Liver (tissue), 3 donors: Measurements from ENCODE around the gene ECE1.

Experiments
- FOXA1 ChIP-seq: IDR thresholded peaks from 2 replicates; pipeline ENCODE4 v1.6.1; 2016; ENCODE audit warnings: antibody characterized with exemption
- GABPA ChIP-seq, 2 donors: IDR thresholded peaks in 1 of 2; conservative IDR thresholded peaks in 1 of 2; 2 replicates each; pipeline ENCODE4 v1.6.1; 2016; ENCODE audit warnings: antibody characterized with exemption in 2 of 2, mild to moderate bottlenecking in 1 of 2, moderate library complexity in 1 of 2
- NR2F2 ChIP-seq: IDR thresholded peaks from 2 replicates; pipeline ENCODE4 v1.6.1; 2016; ENCODE audit warnings: antibody characterized with exemption
- RXRA ChIP-seq, 2 donors: IDR thresholded peaks; 2 replicates each; pipeline ENCODE4 v1.6.1; 2017 to 2018; ENCODE audit warnings: antibody characterized with exemption in 2 of 2, mild to moderate bottlenecking in 1 of 2
- TAF1 ChIP-seq: conservative IDR thresholded peaks from 2 replicates; pipeline ENCODE4 v1.6.1; 2016; ENCODE audit warnings: antibody characterized with exemption, mild to moderate bottlenecking
- TF ChIP-seq, protein P1 (sequence below): fragments of 150-350 bp; IDR thresholded peaks from 2 replicates; pipeline ENCODE4 v1.5.1; 2017; ENCODE audit warnings: improper control_type of control experiment, low read depth, low read length; ENCODE audit not compliant: missing input control
- TF ChIP-seq, protein P2 (sequence below): IDR thresholded peaks from 2 replicates; pipeline ENCODE4 v1.6.1; 2016; ENCODE audit warnings: antibody characterized with exemption, mild to moderate bottlenecking
- TF ChIP-seq, protein P3 (sequence below): IDR thresholded peaks from 2 replicates; pipeline ENCODE4 v1.6.1; 2016; ENCODE audit warnings: antibody characterized with exemption
- TF ChIP-seq, protein P4 (sequence below): IDR thresholded peaks from 2 replicates; pipeline ENCODE4 v1.6.1; 2016; ENCODE audit warnings: antibody characterized with exemption
- donor health status: healthy.
- donor health status: healthy.

DNA sequence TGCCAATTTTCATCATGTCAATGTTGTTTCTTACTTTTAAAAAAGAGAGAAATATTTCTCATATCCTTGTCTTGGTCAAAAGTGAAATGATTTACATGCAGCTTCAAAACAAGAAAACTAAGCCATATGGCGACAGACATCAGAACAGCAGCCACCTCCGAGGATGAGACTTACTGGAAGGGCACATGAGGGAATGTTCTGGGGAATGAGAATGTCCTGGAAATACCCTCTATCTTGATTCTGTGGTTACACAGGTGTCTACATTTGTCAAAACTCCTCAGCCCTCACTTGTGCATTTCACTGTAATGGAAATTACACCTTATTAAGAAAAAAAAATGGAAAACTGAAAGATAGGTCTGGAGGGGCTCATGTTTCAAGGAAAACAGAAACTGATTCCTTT, 14.2 kb upstream of the ECE1 start:
- TF ChIP-seq, protein P1, sequence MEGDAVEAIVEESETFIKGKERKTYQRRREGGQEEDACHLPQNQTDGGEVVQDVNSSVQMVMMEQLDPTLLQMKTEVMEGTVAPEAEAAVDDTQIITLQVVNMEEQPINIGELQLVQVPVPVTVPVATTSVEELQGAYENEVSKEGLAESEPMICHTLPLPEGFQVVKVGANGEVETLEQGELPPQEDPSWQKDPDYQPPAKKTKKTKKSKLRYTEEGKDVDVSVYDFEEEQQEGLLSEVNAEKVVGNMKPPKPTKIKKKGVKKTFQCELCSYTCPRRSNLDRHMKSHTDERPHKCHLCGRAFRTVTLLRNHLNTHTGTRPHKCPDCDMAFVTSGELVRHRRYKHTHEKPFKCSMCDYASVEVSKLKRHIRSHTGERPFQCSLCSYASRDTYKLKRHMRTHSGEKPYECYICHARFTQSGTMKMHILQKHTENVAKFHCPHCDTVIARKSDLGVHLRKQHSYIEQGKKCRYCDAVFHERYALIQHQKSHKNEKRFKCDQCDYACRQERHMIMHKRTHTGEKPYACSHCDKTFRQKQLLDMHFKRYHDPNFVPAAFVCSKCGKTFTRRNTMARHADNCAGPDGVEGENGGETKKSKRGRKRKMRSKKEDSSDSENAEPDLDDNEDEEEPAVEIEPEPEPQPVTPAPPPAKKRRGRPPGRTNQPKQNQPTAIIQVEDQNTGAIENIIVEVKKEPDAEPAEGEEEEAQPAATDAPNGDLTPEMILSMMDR = no peak
- no peak for TF ChIP-seq NR2F2
- TF ChIP-seq, protein P2, sequence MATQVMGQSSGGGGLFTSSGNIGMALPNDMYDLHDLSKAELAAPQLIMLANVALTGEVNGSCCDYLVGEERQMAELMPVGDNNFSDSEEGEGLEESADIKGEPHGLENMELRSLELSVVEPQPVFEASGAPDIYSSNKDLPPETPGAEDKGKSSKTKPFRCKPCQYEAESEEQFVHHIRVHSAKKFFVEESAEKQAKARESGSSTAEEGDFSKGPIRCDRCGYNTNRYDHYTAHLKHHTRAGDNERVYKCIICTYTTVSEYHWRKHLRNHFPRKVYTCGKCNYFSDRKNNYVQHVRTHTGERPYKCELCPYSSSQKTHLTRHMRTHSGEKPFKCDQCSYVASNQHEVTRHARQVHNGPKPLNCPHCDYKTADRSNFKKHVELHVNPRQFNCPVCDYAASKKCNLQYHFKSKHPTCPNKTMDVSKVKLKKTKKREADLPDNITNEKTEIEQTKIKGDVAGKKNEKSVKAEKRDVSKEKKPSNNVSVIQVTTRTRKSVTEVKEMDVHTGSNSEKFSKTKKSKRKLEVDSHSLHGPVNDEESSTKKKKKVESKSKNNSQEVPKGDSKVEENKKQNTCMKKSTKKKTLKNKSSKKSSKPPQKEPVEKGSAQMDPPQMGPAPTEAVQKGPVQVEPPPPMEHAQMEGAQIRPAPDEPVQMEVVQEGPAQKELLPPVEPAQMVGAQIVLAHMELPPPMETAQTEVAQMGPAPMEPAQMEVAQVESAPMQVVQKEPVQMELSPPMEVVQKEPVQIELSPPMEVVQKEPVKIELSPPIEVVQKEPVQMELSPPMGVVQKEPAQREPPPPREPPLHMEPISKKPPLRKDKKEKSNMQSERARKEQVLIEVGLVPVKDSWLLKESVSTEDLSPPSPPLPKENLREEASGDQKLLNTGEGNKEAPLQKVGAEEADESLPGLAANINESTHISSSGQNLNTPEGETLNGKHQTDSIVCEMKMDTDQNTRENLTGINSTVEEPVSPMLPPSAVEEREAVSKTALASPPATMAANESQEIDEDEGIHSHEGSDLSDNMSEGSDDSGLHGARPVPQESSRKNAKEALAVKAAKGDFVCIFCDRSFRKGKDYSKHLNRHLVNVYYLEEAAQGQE = no peak
- TF ChIP-seq, protein P3, sequence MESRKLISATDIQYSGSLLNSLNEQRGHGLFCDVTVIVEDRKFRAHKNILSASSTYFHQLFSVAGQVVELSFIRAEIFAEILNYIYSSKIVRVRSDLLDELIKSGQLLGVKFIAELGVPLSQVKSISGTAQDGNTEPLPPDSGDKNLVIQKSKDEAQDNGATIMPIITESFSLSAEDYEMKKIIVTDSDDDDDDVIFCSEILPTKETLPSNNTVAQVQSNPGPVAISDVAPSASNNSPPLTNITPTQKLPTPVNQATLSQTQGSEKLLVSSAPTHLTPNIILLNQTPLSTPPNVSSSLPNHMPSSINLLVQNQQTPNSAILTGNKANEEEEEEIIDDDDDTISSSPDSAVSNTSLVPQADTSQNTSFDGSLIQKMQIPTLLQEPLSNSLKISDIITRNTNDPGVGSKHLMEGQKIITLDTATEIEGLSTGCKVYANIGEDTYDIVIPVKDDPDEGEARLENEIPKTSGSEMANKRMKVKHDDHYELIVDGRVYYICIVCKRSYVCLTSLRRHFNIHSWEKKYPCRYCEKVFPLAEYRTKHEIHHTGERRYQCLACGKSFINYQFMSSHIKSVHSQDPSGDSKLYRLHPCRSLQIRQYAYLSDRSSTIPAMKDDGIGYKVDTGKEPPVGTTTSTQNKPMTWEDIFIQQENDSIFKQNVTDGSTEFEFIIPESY = no peak
- no peak for TF ChIP-seq FOXA1
- no peak for TF ChIP-seq TAF1
- TF ChIP-seq, protein P4, sequence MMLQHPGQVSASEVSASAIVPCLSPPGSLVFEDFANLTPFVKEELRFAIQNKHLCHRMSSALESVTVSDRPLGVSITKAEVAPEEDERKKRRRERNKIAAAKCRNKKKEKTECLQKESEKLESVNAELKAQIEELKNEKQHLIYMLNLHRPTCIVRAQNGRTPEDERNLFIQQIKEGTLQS = no peak
- TF ChIP-seq RXRA (IDR thresholded peaks at IDR 0.05) = no peak
- no peak for TF ChIP-seq GABPA (IDR thresholded peaks at IDR 0.05 in 1 of 2, conservative IDR thresholded peaks at IDR 0.05 in 1 of 2)
